Dermis microvascular lymphatic vessel endothelial cell (primary cell): ENCODE data around the gene BHLHA9. TPM values are rescaled to one million over a fixed set of nuclear protein-coding genes. Genes with fewer than 3 reads are reported as not detected.
"Not testable (repeated sequence)": the region's sequence is repeated elsewhere in the genome, so short reads cannot be mapped to it uniquely, and the experiment has no call there.

ENCODE experiments used
- DNase-seq, 2 donors: peaks; one replicate each; pipeline versions ENCODE4 v3.0.0 to v3.0.0-alpha.2; 2010; ENCODE audit warnings: low read depth in 2 of 2
- total RNA-seq: library from RNA; depleted of rRNA; stranded (reverse); fragments of >200 nt; gene quantifications from 2 replicates; pipeline ENCODE4 v1.2.1, GENCODE V29; 2014

The BHLHA9 gene
- total RNA-seq, result not detected in 2 replicates

DNA sequence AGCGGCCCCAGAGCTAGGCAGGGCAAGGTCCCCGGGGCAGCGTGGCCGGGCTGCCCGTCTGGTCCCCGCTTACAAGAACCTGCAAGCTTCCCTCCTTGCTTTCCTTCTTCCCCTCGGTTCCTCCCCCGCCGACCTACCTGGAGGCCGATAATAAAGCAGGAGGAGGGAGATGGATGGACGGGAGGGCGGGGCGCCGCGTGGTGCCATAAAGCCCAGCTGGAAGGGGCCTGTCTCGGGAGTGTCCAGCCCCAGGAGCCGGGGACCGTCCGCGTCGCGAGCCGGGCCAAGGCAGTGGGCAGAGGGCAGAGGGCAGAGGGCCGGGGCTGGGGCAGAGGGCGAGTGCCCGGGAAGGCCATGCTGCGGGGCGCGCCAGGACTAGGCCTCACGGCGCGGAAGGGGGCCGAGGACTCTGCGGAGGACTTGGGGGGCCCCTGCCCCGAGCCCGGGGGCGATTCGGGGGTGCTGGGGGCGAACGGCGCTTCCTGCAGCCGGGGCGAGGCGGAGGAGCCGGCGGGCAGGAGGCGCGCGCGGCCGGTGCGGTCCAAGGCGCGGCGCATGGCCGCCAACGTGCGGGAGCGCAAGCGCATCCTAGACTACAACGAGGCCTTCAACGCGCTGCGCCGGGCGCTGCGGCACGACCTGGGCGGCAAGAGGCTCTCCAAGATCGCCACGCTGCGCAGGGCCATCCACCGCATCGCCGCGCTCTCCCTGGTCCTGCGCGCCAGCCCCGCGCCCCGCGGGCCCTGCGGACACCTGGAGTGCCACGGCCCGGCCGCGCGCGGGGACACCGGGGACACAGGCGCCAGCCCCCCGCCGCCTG lies at the start of gene BHLHA9:
Gene BHLHA9 (plus strand): TSS at position 235 of the 820 bp plus-strand sequence. CDS start 120 bp downstream, at position 355.
- DNase-seq, result no peak

GRCh38 chr17:1221209-1221608 lies 49.0 kb upstream of the BHLHA9 start:
- DNase-seq, result no peak

DNA sequence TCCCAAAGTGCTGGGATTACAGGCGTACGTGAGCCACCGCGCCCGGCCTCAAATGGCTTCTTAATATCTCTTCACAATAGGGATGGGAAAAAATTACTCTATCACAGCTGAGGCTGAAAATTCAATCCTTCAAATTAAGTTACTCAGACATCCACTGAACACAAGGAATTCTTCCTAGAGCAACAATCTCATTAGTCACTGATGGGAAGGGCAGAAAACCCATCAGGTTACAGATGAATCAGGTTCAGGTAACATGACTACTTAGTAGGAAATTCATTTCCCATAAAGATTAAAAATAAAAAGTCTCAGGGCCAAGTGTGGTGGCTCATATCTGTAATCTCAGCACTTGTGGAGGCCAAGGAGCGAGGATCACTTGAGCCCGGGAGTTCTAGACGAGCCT lies 47.9 kb upstream of the BHLHA9 start:
- DNase-seq, result no peak

GRCh38 chr17:1223662-1224061 lies 46.6 kb upstream of the BHLHA9 start:
- DNase-seq, result no peak

- no peak for DNase-seq
These were observed 45.9 kb upstream of the BHLHA9 start for GRCh38 chr17:1224330-1224729.

- no peak for DNase-seq
These were observed 43.9 kb upstream of the BHLHA9 start for GRCh38 chr17:1226308-1226707.

GRCh38 chr17:1227365-1227764 lies 42.9 kb upstream of the BHLHA9 start:
- no peak for DNase-seq

- DNase-seq, result no peak
These were observed 42.1 kb upstream of the BHLHA9 start for GRCh38 chr17:1227917-1228780.

- DNase-seq, result no peak
These were observed 41.4 kb upstream of the BHLHA9 start for GRCh38 chr17:1228781-1229348.

- DNase-seq, result no peak
These were observed 40.8 kb upstream of the BHLHA9 start for GRCh38 chr17:1229349-1229899.

DNA sequence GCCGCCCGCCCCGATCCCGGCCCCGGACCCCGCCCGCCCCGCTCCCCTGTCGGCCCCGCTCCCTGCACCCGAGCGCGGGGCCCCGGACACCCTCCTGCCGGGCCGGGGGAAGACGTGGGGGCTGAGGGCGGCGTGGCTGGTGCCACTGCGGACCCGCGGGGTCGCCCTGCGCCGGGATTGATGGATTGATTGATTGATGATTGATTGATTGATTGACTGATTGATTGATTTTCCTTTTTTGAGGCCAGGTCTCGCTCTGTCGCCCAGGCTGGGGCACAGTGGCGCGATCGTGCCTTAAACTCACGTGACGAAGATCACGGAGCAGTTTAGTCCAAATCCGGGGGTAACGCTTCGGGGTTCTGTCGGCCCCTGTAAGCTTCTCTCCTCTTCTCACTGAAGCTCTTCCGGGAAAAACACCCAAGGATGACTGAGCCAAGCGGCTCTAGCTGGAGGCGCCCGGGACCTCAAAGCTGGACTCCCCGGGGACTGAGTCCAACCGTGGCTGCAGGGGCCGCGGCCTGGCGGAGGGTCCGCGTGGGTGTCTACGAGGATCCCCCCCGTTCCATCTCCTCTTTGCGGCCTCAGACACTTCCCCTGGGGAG lies 40.2 kb upstream of the BHLHA9 start:
- no peak for DNase-seq

GRCh38 chr17:1231456-1231855 lies 38.8 kb upstream of the BHLHA9 start:
- no peak for DNase-seq

DNA sequence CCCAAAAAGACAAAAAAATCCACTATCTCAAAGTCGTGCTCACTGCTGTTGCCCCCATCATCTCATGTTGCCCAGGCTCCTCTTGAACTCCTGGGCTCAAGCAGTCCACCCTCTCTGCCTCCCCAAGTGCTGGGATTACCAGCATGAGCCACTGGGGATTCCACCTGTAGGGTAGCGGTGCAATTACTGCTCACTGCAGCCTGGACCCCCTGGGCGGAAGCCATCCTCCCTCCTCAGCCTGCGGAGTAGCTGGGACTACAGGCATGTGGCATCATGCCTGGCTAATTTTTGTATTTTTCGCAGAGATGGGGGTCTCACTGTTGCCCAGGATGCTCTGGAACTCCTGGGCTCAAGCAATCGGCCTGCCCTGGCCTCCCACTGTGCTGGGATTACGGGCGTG lies 37.9 kb upstream of the BHLHA9 start:
- no peak for DNase-seq

- DNase-seq, result no peak
These were observed 37.5 kb upstream of the BHLHA9 start for GRCh38 chr17:1232786-1233185.

- DNase-seq, result no peak
These were observed 35.8 kb upstream of the BHLHA9 start for GRCh38 chr17:1234455-1234854.

GRCh38 chr17:1237471-1237870 lies 32.8 kb upstream of the BHLHA9 start:
- no peak for DNase-seq

DNA sequence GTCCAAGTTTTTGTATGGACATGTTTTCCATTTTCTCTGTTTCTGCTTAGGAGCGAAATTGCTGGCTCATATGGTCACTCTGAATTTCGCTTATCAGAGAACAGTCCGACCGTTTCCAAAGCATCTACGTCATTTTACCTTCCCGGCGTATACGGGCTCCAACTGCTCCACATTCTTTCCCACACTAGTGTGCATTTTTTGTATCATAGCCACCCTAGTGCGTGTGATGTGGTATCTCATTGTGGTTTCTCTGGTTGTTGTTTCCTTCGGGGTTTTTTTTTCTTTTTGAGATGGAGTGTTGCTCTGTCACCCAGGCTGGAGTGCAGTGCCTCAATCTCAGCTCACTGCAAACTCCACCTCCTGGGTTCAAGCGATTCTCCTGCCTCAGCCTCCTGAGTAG lies 31.0 kb upstream of the BHLHA9 start:
- DNase-seq, result no peak

- DNase-seq, result not testable (repeated sequence)
These were observed 29.8 kb upstream of the BHLHA9 start for GRCh38 chr17:1240426-1240825.

GRCh38 chr17:1241929-1242328 lies 28.3 kb upstream of the BHLHA9 start:
- DNase-seq, result no peak

GRCh38 chr17:1244606-1245012 lies 25.6 kb upstream of the BHLHA9 start:
- DNase-seq, result no peak

- DNase-seq, result no peak
These were observed 18.2 kb upstream of the BHLHA9 start for GRCh38 chr17:1251866-1252608.
